ENCODE results near the gene APOA4. TPM values are rescaled to one million over a fixed set of nuclear protein-coding genes. Genes with fewer than 3 reads are reported as not detected.

Gene APOA4
- total RNA-seq, 4 donors from 2014 or later = 0.34 to 3.9 (median 2.3) TPM; not detected in 1

- H3K9me3 ChIP-seq = no peaks in the 10 kb centered on the region
- no peaks in the 10 kb centered on the region for H3K4me1 ChIP-seq
- no peak for TF ChIP-seq POLR2A (IDR thresholded peaks at IDR 0.05)
- WGBS = 84% methylated on average over 11 of the region's 11 CpGs
- H3K36me3 ChIP-seq = peaks cover 89% of the 10 kb centered on the region
- H3K27ac ChIP-seq = no peak overlapping the region
- H3K27me3 ChIP-seq = no peaks in the 10 kb centered on the region
- DNase-seq (ENCODE audit: low spot score in 2 of 2) = no peak
- no peak overlapping the region for H3K4me3 ChIP-seq
Observed at GRCh38 chr11:116867619-116868018, 44.5 kb upstream of the APOA4 start.

GRCh38 chr11:116866804-116867455 lies 43.8 kb upstream of the APOA4 start:
- no peaks in the 10 kb centered on the region for H3K9me3 ChIP-seq
- H3K4me1 ChIP-seq = no peaks in the 10 kb centered on the region
- WGBS = 84% methylated on average over 6 of the region's 6 CpGs
- H3K27me3 ChIP-seq = no peaks in the 10 kb centered on the region
- TF ChIP-seq EP300 (IDR thresholded peaks at IDR 0.05) = no peak
- no peak for TF ChIP-seq POLR2AphosphoS5 (IDR thresholded peaks at IDR 0.05)
- TF ChIP-seq CTCF (IDR thresholded peaks at IDR 0.05) = no peak
- no peak for TF ChIP-seq POLR2A (IDR thresholded peaks at IDR 0.05)
- no peak for DNase-seq (ENCODE audit: low spot score in 2 of 2)
- H3K4me3 ChIP-seq = no peak overlapping the region
- peaks cover 90% of the 10 kb centered on the region for H3K36me3 ChIP-seq
- no peak overlapping the region for H3K27ac ChIP-seq

GRCh38 chr11:116865696-116866095 lies 42.6 kb upstream of the APOA4 start:
- Histone ChIP-seq H3K27ac (no peak overlapping the region), H3K4me1 (no peaks in the 10 kb centered on the region), H3K36me3 (peaks cover 94% of the 10 kb centered on the region), H3K27me3 (no peaks in the 10 kb centered on the region), H3K9me3 (no peaks in the 10 kb centered on the region), H3K4me3 (no peak overlapping the region)
- no peak for DNase-seq (ENCODE audit: low spot score in 2 of 2)
- WGBS = 46% methylated on average over 1 of the region's 1 CpG
- TF ChIP-seq EP300 (IDR thresholded peaks at IDR 0.05) (no peak), POLR2A (IDR thresholded peaks at IDR 0.05) (no peak), CTCF (IDR thresholded peaks at IDR 0.05) (no peak), POLR2AphosphoS5 (IDR thresholded peaks at IDR 0.05) (no peak)

GRCh38 chr11:116864531-116864930 lies 41.4 kb upstream of the APOA4 start:
- Histone ChIP-seq H3K27me3 (no peaks in the 10 kb centered on the region), H3K9me3 (no peaks in the 10 kb centered on the region), H3K4me3 (no peak overlapping the region), H3K4me1 (no peaks in the 10 kb centered on the region), H3K36me3 (peaks cover 90% of the 10 kb centered on the region), H3K27ac (no peak overlapping the region)
- no peak for DNase-seq (ENCODE audit: low spot score in 2 of 2)
- TF ChIP-seq POLR2AphosphoS5 (IDR thresholded peaks at IDR 0.05) = no peak
- no peak for TF ChIP-seq CTCF (IDR thresholded peaks at IDR 0.05)
- TF ChIP-seq POLR2A (IDR thresholded peaks at IDR 0.05) = no peak
- TF ChIP-seq EP300 (IDR thresholded peaks at IDR 0.05) = no peak
- 87% methylated on average over 5 of the region's 5 CpGs for WGBS

- Histone ChIP-seq H3K9me3 (no peaks in the 10 kb centered on the region), H3K4me3 (no peak overlapping the region), H3K4me1 (no peaks in the 10 kb centered on the region), H3K36me3 (peaks cover 89% of the 10 kb centered on the region), H3K27me3 (no peaks in the 10 kb centered on the region), H3K27ac (no peak overlapping the region)
- WGBS = 92% methylated on average over 3 of the region's 3 CpGs
- no peak for TF ChIP-seq POLR2AphosphoS5 (IDR thresholded peaks at IDR 0.05)
- TF ChIP-seq CTCF (IDR thresholded peaks at IDR 0.05) = no peak
- TF ChIP-seq EP300 (IDR thresholded peaks at IDR 0.05) = no peak
- DNase-seq (ENCODE audit: low spot score in 2 of 2) = no peak
Observed at GRCh38 chr11:116862951-116863350, 39.8 kb upstream of the APOA4 start.

- DNase-seq (ENCODE audit: low spot score in 2 of 2) = no peak
Observed at GRCh38 chr11:116862185-116862584, 39.1 kb upstream of the APOA4 start.

More at GRCh38 chr11:116862185-116862584, 39.1 kb upstream of the APOA4 start:
- 77% methylated on average over 3 of the region's 3 CpGs for WGBS
- Histone ChIP-seq H3K9me3 (no peaks in the 10 kb centered on the region), H3K27ac (no peak overlapping the region), H3K27me3 (no peaks in the 10 kb centered on the region), H3K36me3 (peaks cover 89% of the 10 kb centered on the region), H3K4me3 (no peak overlapping the region), H3K4me1 (no peaks in the 10 kb centered on the region)
- TF ChIP-seq CTCF (IDR thresholded peaks at IDR 0.05) = no peak
- no peak for TF ChIP-seq EP300 (IDR thresholded peaks at IDR 0.05)
- TF ChIP-seq POLR2AphosphoS5 (IDR thresholded peaks at IDR 0.05) = no peak
- no peak for TF ChIP-seq POLR2A (IDR thresholded peaks at IDR 0.05)

All from suprapubic skin (tissue), 4 donors.